Measurements from ENCODE around the gene CSTF2T. TPM values are rescaled to one million over a fixed set of nuclear protein-coding genes. Genes with fewer than 3 reads are reported as not detected.

The CSTF2T gene
- total RNA-seq, 1 donor from 2014 or later = 40.8 TPM

- H3K4me1 Mint-ChIP-seq = no peaks in the 10 kb centered on the region
- no peak for ATAC-seq (ENCODE audit: low read depth)
These were observed 19.6 kb downstream of the CSTF2T start for GRCh38 chr10:51679841-51680240.

GRCh38 chr10:51675088-51675487 is 24.3 kb downstream of the CSTF2T start:
- no peak overlapping the region for H3K4me3 Mint-ChIP-seq
- POLR2A ChIA-PET = no interaction called here
- CTCF ChIA-PET = no interaction called here
- H3K9me3 Mint-ChIP-seq = peaks cover 5% of the 10 kb centered on the region
- H3K4me1 Mint-ChIP-seq = no peaks in the 10 kb centered on the region
- DNase-seq (no peak), ATAC-seq (ENCODE audit: low read depth) (no peak)
- peaks cover 2% of the 10 kb centered on the region for H3K27me3 Mint-ChIP-seq
- H3K36me3 Mint-ChIP-seq (ENCODE audit: low read depth) = no peaks in the 10 kb centered on the region
- intact Hi-C loops (cut with micrococcal nuclease) = no loop called here
- no peak for TF ChIP-seq CTCF (IDR thresholded peaks at IDR 0.05)
- no peak overlapping the region for H3K27ac Mint-ChIP-seq

More at GRCh38 chr10:51679841-51680240, 19.6 kb downstream of the CSTF2T start:
- intact Hi-C loops (cut with micrococcal nuclease) = no loop called here
- no peaks in the 10 kb centered on the region for H3K9me3 Mint-ChIP-seq
- H3K27me3 Mint-ChIP-seq = peaks cover 10% of the 10 kb centered on the region
- no peak overlapping the region for H3K27ac Mint-ChIP-seq
- no peak for DNase-seq
- no peak for TF ChIP-seq CTCF (IDR thresholded peaks at IDR 0.05)
- ChIA-PET POLR2A (no interaction called here), CTCF (no interaction called here)
- H3K4me3 Mint-ChIP-seq = no peak overlapping the region
- no peaks in the 10 kb centered on the region for H3K36me3 Mint-ChIP-seq (ENCODE audit: low read depth)

GRCh38 chr10:51672039-51672535 is 27.3 kb downstream of the CSTF2T start:
- intact Hi-C loops (cut with micrococcal nuclease) = no loop called here
- CTCF ChIA-PET = no interaction called here
- no peak for ATAC-seq (ENCODE audit: low read depth)
- Mint-ChIP-seq H3K27me3 (peaks cover 2% of the 10 kb centered on the region), H3K36me3 (ENCODE audit: low read depth) (no peaks in the 10 kb centered on the region), H3K27ac (no peak overlapping the region), H3K4me1 (no peaks in the 10 kb centered on the region), H3K9me3 (peaks cover 5% of the 10 kb centered on the region), H3K4me3 (no peak overlapping the region)
- no peak for TF ChIP-seq CTCF (IDR thresholded peaks at IDR 0.05)
- no peak for DNase-seq
- POLR2A ChIA-PET = no interaction called here

- ATAC-seq (ENCODE audit: low read depth) (no peak), DNase-seq (no peak)
- Mint-ChIP-seq H3K4me1 (no peaks in the 10 kb centered on the region), H3K4me3 (no peak overlapping the region), H3K9me3 (peaks cover 5% of the 10 kb centered on the region), H3K36me3 (ENCODE audit: low read depth) (no peaks in the 10 kb centered on the region), H3K27me3 (no peaks in the 10 kb centered on the region), H3K27ac (no peak overlapping the region)
- intact Hi-C loops (cut with micrococcal nuclease) = loop anchor here (2.0 kb wide), 1 partner anchor 72 kb away; no protein-coding TSS in a partner anchor
- TF ChIP-seq CTCF (IDR thresholded peaks at IDR 0.05) = no peak
- ChIA-PET POLR2A (no interaction called here), CTCF (no interaction called here)
These were observed 30.4 kb downstream of the CSTF2T start for GRCh38 chr10:51669041-51669440.

- CTCF ChIA-PET = no interaction called here
- no peak for DNase-seq
- POLR2A ChIA-PET = no interaction called here
- ATAC-seq (ENCODE audit: low read depth) = no peak
- TF ChIP-seq CTCF (IDR thresholded peaks at IDR 0.05) = no peak
- intact Hi-C loops (cut with micrococcal nuclease) = loop anchor here (2.0 kb wide), 1 partner anchor 72 kb away; no protein-coding TSS in a partner anchor
- no peaks in the 10 kb centered on the region for H3K4me1 Mint-ChIP-seq
- H3K4me3 Mint-ChIP-seq = no peak overlapping the region
- H3K27ac Mint-ChIP-seq = no peak overlapping the region
- H3K27me3 Mint-ChIP-seq = no peaks in the 10 kb centered on the region
- peaks cover 5% of the 10 kb centered on the region for H3K9me3 Mint-ChIP-seq
- no peaks in the 10 kb centered on the region for H3K36me3 Mint-ChIP-seq (ENCODE audit: low read depth)
These were observed 31.1 kb downstream of the CSTF2T start for GRCh38 chr10:51668336-51668689.
